SK-N-SH (cell line): ENCODE data around the gene PLD4. TPM values are rescaled to one million over a fixed set of nuclear protein-coding genes. Genes with fewer than 3 reads are reported as not detected.

Experiments used
- CTCF ChIA-PET: fragments of 300-600, 350-600 bp; formaldehyde crosslinking; extraction: SDS; loops from one replicate; lab custom pipeline; 2021; lab: Yijun Ruan, JAX
- POLR2A ChIA-PET: fragments of 350-600 bp; sonication (Branson Sonifier 250); formaldehyde crosslinking; extraction: SDS; loops from one replicate; lab custom pipeline; 2020; ENCODE audit warnings: antibody characterized with exemption, inconsistent platforms; lab: Yijun Ruan, JAX
- DNase-seq: peaks from one replicate; pipeline ENCODE4 v3.0.0; 2012
- H2AFZ ChIP-seq: fragments of 200-600 bp; sonication (generic); 2 replicates; pipeline ENCODE4 v1.8.1; 2016; ENCODE audit warnings: antibody characterized with exemption, mild to moderate bottlenecking, low read depth
- H3F3A ChIP-seq: fragments of 200-600 bp; sonication (generic); replicated peaks from 2 replicates; pipeline ENCODE3; 2016; ENCODE audit warnings: antibody characterized with exemption, mild to moderate bottlenecking; ENCODE audit not compliant: insufficient read depth
- H3K27ac ChIP-seq, 2 experiments: fragments of 200-500 bp in 1 of 2; fragments of 200-600 bp in 1 of 2; sonication (Bioruptor generic) in 1 of 2; sonication (generic), shearing (Covaris generic) in 1 of 2; 2 replicates each; pipeline versions ENCODE4 v1.5.1 to v1.6.1; 2014 to 2016; ENCODE audit warnings: low read depth in 2 of 2, inconsistent platforms in 1 of 2, low read length in 1 of 2, mild to moderate bottlenecking in 1 of 2, mixed read lengths in 1 of 2
- H3K27me3 ChIP-seq: fragments of 200-600 bp; sonication (generic), shearing (Covaris generic); 2 replicates; pipeline ENCODE4 v1.6.1; 2016; ENCODE audit warnings: mixed run types; ENCODE audit not compliant: insufficient read depth
- H3K36me3 ChIP-seq, 2 experiments: fragments of 200-500 bp in 1 of 2; fragments of 200-600 bp in 1 of 2; sonication (Bioruptor generic) in 1 of 2; sonication (generic) in 1 of 2; replicated peaks in 1 of 2; 2 replicates each; pipeline versions ENCODE3 to v1.5.1; 2014 to 2016; ENCODE audit warnings: low read length in 1 of 2, mild to moderate bottlenecking in 1 of 2; ENCODE audit not compliant: insufficient read depth in 2 of 2, control insufficient read depth in 1 of 2
- H3K4me1 ChIP-seq, 2 experiments: fragments of 200-500 bp in 1 of 2; fragments of 200-600 bp in 1 of 2; sonication (Bioruptor generic) in 1 of 2; sonication (generic), shearing (Covaris generic) in 1 of 2; 2 replicates each; pipeline versions ENCODE4 v1.5.1 to v1.6.1; 2014 to 2016; ENCODE audit warnings: low read depth in 1 of 2, low read length in 1 of 2, mixed run types in 1 of 2; ENCODE audit not compliant: insufficient read depth in 2 of 2, control insufficient read depth in 1 of 2
- H3K4me2 ChIP-seq: fragments of 200-600 bp; sonication (generic), shearing (Covaris generic); 2 replicates; pipeline ENCODE4 v1.6.1; 2017; ENCODE audit warnings: mixed run types
- H3K4me3 ChIP-seq, 2 experiments: fragments of 200-500 bp in 1 of 2; fragments of 200-600 bp in 1 of 2; sonication (Bioruptor generic) in 1 of 2; sonication (generic), shearing (Covaris generic) in 1 of 2; 2 replicates each; pipeline versions ENCODE4 v1.5.1 to v1.8.1; 2014 to 2016; ENCODE audit warnings: low read depth in 2 of 2, inconsistent platforms in 1 of 2, low read length in 1 of 2, mild to moderate bottlenecking in 1 of 2, mixed read lengths in 1 of 2, moderate library complexity in 1 of 2
- H3K79me2 ChIP-seq: fragments of 200-600 bp; sonication (generic); 2 replicates; pipeline ENCODE4 v1.8.1; 2017; ENCODE audit warnings: mild to moderate bottlenecking; ENCODE audit not compliant: insufficient read depth
- H3K9ac ChIP-seq: fragments of 200-600 bp; sonication (generic); 2 replicates; pipeline ENCODE4 v1.6.1; 2017; ENCODE audit warnings: mixed run types
- H3K9me2 ChIP-seq: fragments of 200-600 bp; sonication (generic); 2 replicates; pipeline ENCODE4 v1.6.1; 2017; ENCODE audit warnings: mixed run types
- H3K9me3 ChIP-seq: fragments of 200-600 bp; sonication (generic); 2 replicates; pipeline ENCODE4 v1.6.1; 2017; ENCODE audit warnings: mixed run types, mild to moderate bottlenecking, moderate library complexity
- H4K20me1 ChIP-seq: fragments of 200-600 bp; sonication (generic); 2 replicates; pipeline ENCODE4 v1.6.1; 2017; ENCODE audit warnings: mild to moderate bottlenecking, mixed run types; ENCODE audit not compliant: insufficient read depth
- FOSL2 ChIP-seq: IDR thresholded peaks from 2 replicates; pipeline ENCODE4 v1.4.0; 2012; ENCODE audit warnings: low read depth, mild to moderate bottlenecking, moderate library complexity, borderline replicate concordance
- FOXM1 ChIP-seq: IDR thresholded peaks from 2 replicates; pipeline ENCODE4 v1.4.0; 2012; ENCODE audit warnings: low read depth, mild to moderate bottlenecking
- GABPA ChIP-seq: IDR thresholded peaks from 2 replicates; pipeline ENCODE4 v1.4.0; 2012; ENCODE audit warnings: low read depth, mild to moderate bottlenecking
- MEF2A ChIP-seq: IDR thresholded peaks from 2 replicates; pipeline ENCODE4 v1.4.0; 2012; ENCODE audit warnings: low read depth, borderline replicate concordance
- RFX5 ChIP-seq: IDR thresholded peaks from 2 replicates; pipeline ENCODE4 v1.6.1; 2012; ENCODE audit warnings: mild to moderate bottlenecking, improper control_type of control experiment, low read length
- RXRA ChIP-seq: IDR thresholded peaks from 2 replicates; pipeline ENCODE4 v1.4.0; 2012; ENCODE audit warnings: low read depth, mild to moderate bottlenecking, borderline replicate concordance
- TEAD4 ChIP-seq: IDR thresholded peaks from 2 replicates; pipeline ENCODE4 v1.4.0; 2012; ENCODE audit warnings: mild to moderate bottlenecking, borderline replicate concordance; ENCODE audit not compliant: insufficient read depth
- USF2 ChIP-seq: fragments of 150-350 bp; IDR thresholded peaks from 2 replicates; pipeline ENCODE4 v1.6.1; 2017; ENCODE audit warnings: antibody characterized with exemption, low read length, low read depth, borderline replicate concordance
- WGBS: methylation state at CpG from one replicate; pipeline ENCODE4 v1.1.6; 2017; ENCODE audit warnings: low lambda C conversion rate; 5-methylcytosine and 5-hydroxymethylcytosine counted together
- polyA plus RNA-seq, 3 experiments: library from polyadenylated mRNA; depleted of rRNA; stranded (reverse); fragments of >200 nt; gene quantifications; 2 replicates each; pipeline ENCODE4 v1.2.3, GENCODE V29; 2012
- TF ChIP-seq, protein P1 (sequence below): IDR thresholded peaks from 2 replicates; pipeline ENCODE4 v1.4.0; 2012; ENCODE audit warnings: low read depth, borderline replicate concordance
- TF ChIP-seq, protein P2 (sequence below): IDR thresholded peaks from 2 replicates; pipeline ENCODE4; 2012

PLD4 gene
- polyA plus RNA-seq, 1 of the 3 experiments (the other 2 are of a cell fraction) = 0.02 TPM

GRCh38 chr14:104908303-104908702 lies 16.4 kb upstream of the PLD4 start:
- ChIA-PET POLR2A (no interaction called here), CTCF (interaction anchor here (1.0 to 1.5 kb wide), 3 partner anchors 13 to 181 kb away, joined by 3 to 4 read pairs (median 3); no protein-coding TSS in a partner anchor)
- Histone ChIP-seq H4K20me1 (no peaks in the 10 kb centered on the region), H3K4me1 (no peaks in the 10 kb centered on the region), H3K9me2 (no peaks in the 10 kb centered on the region), H3K9ac (no peak overlapping the region), H3F3A (no peaks in the 10 kb centered on the region), H3K36me3 (no peaks in the 10 kb centered on the region), H3K79me2 (no peaks in the 10 kb centered on the region), H3K27ac (no peak overlapping the region), H3K4me2 (no peak overlapping the region), H3K4me3 (no peak overlapping the region), H2AFZ (no peak overlapping the region), H3K27me3 (peaks cover 14% of the 10 kb centered on the region; the same call in 1 of the 2 replicates), H3K9me3 (no peaks in the 10 kb centered on the region)
- TF ChIP-seq TEAD4 (no peak), USF2 (no peak), FOSL2 (no peak)
- TF ChIP-seq, protein P1, sequence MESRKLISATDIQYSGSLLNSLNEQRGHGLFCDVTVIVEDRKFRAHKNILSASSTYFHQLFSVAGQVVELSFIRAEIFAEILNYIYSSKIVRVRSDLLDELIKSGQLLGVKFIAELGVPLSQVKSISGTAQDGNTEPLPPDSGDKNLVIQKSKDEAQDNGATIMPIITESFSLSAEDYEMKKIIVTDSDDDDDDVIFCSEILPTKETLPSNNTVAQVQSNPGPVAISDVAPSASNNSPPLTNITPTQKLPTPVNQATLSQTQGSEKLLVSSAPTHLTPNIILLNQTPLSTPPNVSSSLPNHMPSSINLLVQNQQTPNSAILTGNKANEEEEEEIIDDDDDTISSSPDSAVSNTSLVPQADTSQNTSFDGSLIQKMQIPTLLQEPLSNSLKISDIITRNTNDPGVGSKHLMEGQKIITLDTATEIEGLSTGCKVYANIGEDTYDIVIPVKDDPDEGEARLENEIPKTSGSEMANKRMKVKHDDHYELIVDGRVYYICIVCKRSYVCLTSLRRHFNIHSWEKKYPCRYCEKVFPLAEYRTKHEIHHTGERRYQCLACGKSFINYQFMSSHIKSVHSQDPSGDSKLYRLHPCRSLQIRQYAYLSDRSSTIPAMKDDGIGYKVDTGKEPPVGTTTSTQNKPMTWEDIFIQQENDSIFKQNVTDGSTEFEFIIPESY = no peak
- no peak for DNase-seq
- 0% methylated on average over 1 of the region's 1 CpG for WGBS

- WGBS = 54% methylated on average over 3 of the region's 3 CpGs
- H3K36me3 ChIP-seq = no peaks in the 10 kb centered on the region
- CTCF ChIA-PET = interaction anchor here (0.6 to 1.0 kb wide), 3 partner anchors 21 to 44 kb away, joined by 3 read pairs; no protein-coding TSS in a partner anchor
- no peaks in the 10 kb centered on the region for H4K20me1 ChIP-seq
- no peak overlapping the region for H3K4me3 ChIP-seq
- peaks cover 6% of the 10 kb centered on the region; the same call in 1 of the 2 replicates for H3K27me3 ChIP-seq
- no peak overlapping the region for H3K4me2 ChIP-seq
- H3K9me2 ChIP-seq = no peaks in the 10 kb centered on the region
- TF ChIP-seq FOXM1 (no peak), GABPA (no peak), RFX5 (no peak), MEF2A (no peak), RXRA (no peak)
- TF ChIP-seq, protein P2, sequence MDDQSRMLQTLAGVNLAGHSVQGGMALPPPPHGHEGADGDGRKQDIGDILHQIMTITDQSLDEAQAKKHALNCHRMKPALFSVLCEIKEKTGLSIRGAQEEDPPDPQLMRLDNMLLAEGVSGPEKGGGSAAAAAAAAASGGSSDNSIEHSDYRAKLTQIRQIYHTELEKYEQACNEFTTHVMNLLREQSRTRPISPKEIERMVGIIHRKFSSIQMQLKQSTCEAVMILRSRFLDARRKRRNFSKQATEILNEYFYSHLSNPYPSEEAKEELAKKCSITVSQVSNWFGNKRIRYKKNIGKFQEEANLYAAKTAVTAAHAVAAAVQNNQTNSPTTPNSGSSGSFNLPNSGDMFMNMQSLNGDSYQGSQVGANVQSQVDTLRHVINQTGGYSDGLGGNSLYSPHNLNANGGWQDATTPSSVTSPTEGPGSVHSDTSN = no peak
- H3K4me1 ChIP-seq = no peaks in the 10 kb centered on the region
- H2AFZ ChIP-seq = no peak overlapping the region
- POLR2A ChIA-PET = no interaction called here
- no peak for DNase-seq
- no peak overlapping the region for H3K27ac ChIP-seq
- no peaks in the 10 kb centered on the region for H3K79me2 ChIP-seq
- H3K9me3 ChIP-seq = no peaks in the 10 kb centered on the region
- H3K9ac ChIP-seq = no peak overlapping the region
- no peaks in the 10 kb centered on the region for H3F3A ChIP-seq
Observed at GRCh38 chr14:104912053-104912452, 12.6 kb upstream of the PLD4 start.
